Cardiac muscle cell (in vitro differentiated cells and primary cell): ENCODE data around the gene NTRK2. TPM values are rescaled to one million over a fixed set of nuclear protein-coding genes. Genes with fewer than 3 reads are reported as not detected.

Experiments
- DNase-seq, 2 donors: peaks; one replicate each; pipeline versions ENCODE4 v3.0.0 to v3.0.0-alpha.2; 2010 to 2017; ENCODE audit warnings: low read depth in 1 of 2, low spot score in 1 of 2
- H3K27ac ChIP-seq: fragments of 200-600 bp; sonication (generic); 2 replicates; pipeline ENCODE4 v1.5.1; 2016
- H3K27me3 ChIP-seq: fragments of 200-600 bp; sonication (generic); 2 replicates; pipeline ENCODE4 v1.6.0; 2016; ENCODE audit warnings: control low read depth
- H3K36me3 ChIP-seq: fragments of 200-600 bp; sonication (generic); 2 replicates; pipeline ENCODE4 v1.5.1; 2016; ENCODE audit warnings: control low read depth
- H3K4me1 ChIP-seq: fragments of 200-600 bp; sonication (generic); 2 replicates; pipeline ENCODE4 v1.8.1; 2017; ENCODE audit warnings: low read depth, mild to moderate bottlenecking, mixed run types
- H3K4me3 ChIP-seq: fragments of 200-600 bp; sonication (generic); 2 replicates; pipeline ENCODE4 v1.5.1; 2016; ENCODE audit warnings: mild to moderate bottlenecking
- H3K9me3 ChIP-seq: fragments of 200-600 bp; sonication (generic); 2 replicates; pipeline ENCODE4 v1.5.1; 2017; ENCODE audit warnings: low read depth, mild to moderate bottlenecking, control low read depth
- CTCF ChIP-seq: IDR thresholded peaks from 2 replicates; pipeline ENCODE4 v1.5.1; 2012; ENCODE audit warnings: low read depth, mild to moderate bottlenecking, low read length
- polyA plus RNA-seq: library from polyadenylated mRNA; unstranded; fragments of >200 nt; fragmentation: Nextera tagmentation; extraction: Ambion mirVana; gene quantifications from 2 replicates; pipeline ENCODE4 v1.2.1, GENCODE V29; 2016
- total RNA-seq: library from RNA; depleted of rRNA; stranded (reverse); fragments of >200 nt; gene quantifications from 2 replicates; pipeline ENCODE4 v1.2.3, GENCODE V29; 2016

Gene NTRK2
- total and polyA plus RNA-seq, 2 experiments from 2014 or later, result 1.3 TPM

GRCh38 chr9:84937581-84937980 is 268.1 kb downstream of the NTRK2 start:
- H3K36me3 ChIP-seq, result no peaks in the 10 kb centered on the region
- no peak for DNase-seq
- no peak overlapping the region for H3K4me3 ChIP-seq
- H3K9me3 ChIP-seq, result no peaks in the 10 kb centered on the region
- no peaks in the 10 kb centered on the region for H3K4me1 ChIP-seq
- H3K27me3 ChIP-seq, result no peaks in the 10 kb centered on the region
- TF ChIP-seq CTCF, result no peak
- H3K27ac ChIP-seq, result no peak overlapping the region

GRCh38 chr9:84939774-84940173 is 270.2 kb downstream of the NTRK2 start:
- DNase-seq, result no peak
- Histone ChIP-seq H3K4me3 (no peak overlapping the region), H3K9me3 (no peaks in the 10 kb centered on the region), H3K36me3 (no peaks in the 10 kb centered on the region), H3K27me3 (no peaks in the 10 kb centered on the region), H3K27ac (no peak overlapping the region), H3K4me1 (no peaks in the 10 kb centered on the region)
- TF ChIP-seq CTCF, result no peak

- H3K9me3 ChIP-seq, result no peaks in the 10 kb centered on the region
- no peak for TF ChIP-seq CTCF
- no peaks in the 10 kb centered on the region for H3K4me1 ChIP-seq
- H3K4me3 ChIP-seq, result no peak overlapping the region
- no peaks in the 10 kb centered on the region for H3K36me3 ChIP-seq
- no peaks in the 10 kb centered on the region for H3K27me3 ChIP-seq
- H3K27ac ChIP-seq, result no peak overlapping the region
- no peak for DNase-seq
Measured at GRCh38 chr9:84940294-84940693, 270.8 kb downstream of the NTRK2 start.

GRCh38 chr9:84941792-84942191 is 272.3 kb downstream of the NTRK2 start:
- no peaks in the 10 kb centered on the region for H3K27me3 ChIP-seq
- DNase-seq, result no peak
- no peaks in the 10 kb centered on the region for H3K9me3 ChIP-seq
- H3K27ac ChIP-seq, result no peak overlapping the region
- no peak overlapping the region for H3K4me3 ChIP-seq
- no peaks in the 10 kb centered on the region for H3K36me3 ChIP-seq
- no peaks in the 10 kb centered on the region for H3K4me1 ChIP-seq
- no peak for TF ChIP-seq CTCF

GRCh38 chr9:84943482-84944050 is 274.0 kb downstream of the NTRK2 start:
- Histone ChIP-seq H3K9me3 (no peaks in the 10 kb centered on the region), H3K27ac (no peak overlapping the region), H3K27me3 (peaks cover 5% of the 10 kb centered on the region), H3K4me3 (no peak overlapping the region), H3K36me3 (no peaks in the 10 kb centered on the region), H3K4me1 (no peaks in the 10 kb centered on the region)
- no peak for DNase-seq
- TF ChIP-seq CTCF, result no peak
